Stimulated activated CD8-positive, alpha-beta memory T cell treated with anti-CD3 and anti-CD28 coated beads, Interleukin-7, amount 100 ng/mL, for 1 hour (primary cell): ENCODE data around the gene ETNK2.
A peak's percentile ranks its signal among the peaks of the same experiment; 100 is the strongest.

Source experiments
- DNase-seq, 2 donors: peaks; one replicate each; pipeline ENCODE4 v3.0.0-alpha.2; 2020; ENCODE audit warnings: low read depth in 2 of 2

The ETNK2 gene

GRCh38 chr1:204176049-204176448, 24.2 kb upstream of the ETNK2 start:
- DNase-seq, result no peak

GRCh38 chr1:204174958-204175357, 23.1 kb upstream of the ETNK2 start:
- no peak for DNase-seq

- DNase-seq, result no peak
Measured at GRCh38 chr1:204172404-204173029, 20.7 kb upstream of the ETNK2 start.

- no peak for DNase-seq
Measured at GRCh38 chr1:204171751-204172178, 19.9 kb upstream of the ETNK2 start.

- no peak for DNase-seq
Measured at GRCh38 chr1:204170494-204171155, 18.8 kb upstream of the ETNK2 start.

- no peak for DNase-seq
Measured at GRCh38 chr1:204169858-204170257, 18.0 kb upstream of the ETNK2 start.

- DNase-seq, result no peak
Measured at GRCh38 chr1:204167730-204168129, 15.9 kb upstream of the ETNK2 start.

- no peak for DNase-seq
Measured at GRCh38 chr1:204166219-204166618, 14.4 kb upstream of the ETNK2 start, which contains the start of gene REN. Gene REN, minus strand, starts transcription at chr1:204166337. Its CDS starts 44 bp downstream, at chr1:204166293.

- peak; percentile 57 to 59 for DNase-seq
Measured at GRCh38 chr1:204162494-204163074, 10.7 kb upstream of the ETNK2 start.

- no peak for DNase-seq
Measured at GRCh38 chr1:204161609-204162493, 10.0 kb upstream of the ETNK2 start.

GRCh38 chr1:204157962-204158361, 6.1 kb upstream of the ETNK2 start:
- DNase-seq, result no peak

- DNase-seq, result no peak
Measured at GRCh38 chr1:204155881-204156280, 4.0 kb upstream of the ETNK2 start.

GRCh38 chr1:204154568-204155255, 2.9 kb upstream of the ETNK2 start:
- no peak for DNase-seq

- no peak for DNase-seq
Measured at GRCh38 chr1:204153667-204154066, 1.8 kb upstream of the ETNK2 start.

GRCh38 chr1:204152310-204153044, 633 bp upstream of the ETNK2 start:
- DNase-seq, result no peak

GRCh38 chr1:204150702-204151551, 917 bp downstream of the ETNK2 start:
- no peak for DNase-seq

- DNase-seq, result no peak
Measured at GRCh38 chr1:204149635-204150565, 1.9 kb downstream of the ETNK2 start.

- DNase-seq, result no peak
Measured at GRCh38 chr1:204149107-204149506, 2.7 kb downstream of the ETNK2 start.
